ENCODE measurements around the gene FPR2. TPM values are rescaled to one million over a fixed set of nuclear protein-coding genes. Genes with fewer than 3 reads are reported as not detected.

FPR2 gene
- total RNA-seq = 0.05 and 0.30 TPM in 2 replicates

GRCh38 chr19:51760697-51761356, at the start of gene FPR2:
FPR2 (plus strand) TSS chr19:51761180; CDS start chr19:51768659, 7,479 bp downstream.

GRCh38 chr19:51751655-51752054, 9.3 kb upstream of the FPR2 start, which contains the start of gene FPR1:
FPR1 (minus strand) TSS chr19:51751878; CDS start chr19:51746994, 4,884 bp downstream.

GRCh38 chr19:51794885-51795490, 34.0 kb downstream of the FPR2 start, which contains the start of gene FPR3:
FPR3 (plus strand) TSS chr19:51795157; CDS start chr19:51823749, 28,592 bp downstream.

Other genes with a start within 250 kb of the FPR2 start
- gene SIGLEC6, start 229.5 kb upstream of the FPR2 start, total RNA-seq = not detected in 2 replicates
- 7.7 and 29.9 TPM in 2 replicates for gene ZNF175, start 189.9 kb upstream of the FPR2 start, total RNA-seq
- gene SIGLEC5, start 130.8 kb upstream of the FPR2 start, total RNA-seq = not detected in 2 replicates
- not detected in 2 replicates for gene SIGLEC14, start 114.4 kb upstream of the FPR2 start, total RNA-seq
- gene SPACA6, start 67.8 kb upstream of the FPR2 start, total RNA-seq = 5.2 and 11.0 TPM in 2 replicates
- gene HAS1, start 37.2 kb upstream of the FPR2 start, total RNA-seq = 10.4 and 33.9 TPM in 2 replicates
- gene FPR1, start 9.3 kb upstream of the FPR2 start, total RNA-seq = 1.6 and 1.8 TPM in 2 replicates
- gene FPR3, start 34.0 kb downstream of the FPR2 start, total RNA-seq = under 0.01 and 0.88 TPM in 2 replicates
- 9.1 and 14.0 TPM in 2 replicates for gene ZNF577, start 126.8 kb downstream of the FPR2 start, total RNA-seq
- 8.9 and 9.7 TPM in 2 replicates for gene ZNF649, start 143.8 kb downstream of the FPR2 start, total RNA-seq
- gene ZNF613, start 166.3 kb downstream of the FPR2 start, total RNA-seq = 8.0 and 8.4 TPM in 2 replicates
- gene ZNF350, start 225.7 kb downstream of the FPR2 start, total RNA-seq = 7.7 and 8.3 TPM in 2 replicates
- gene ZNF615, start 247.0 kb downstream of the FPR2 start, total RNA-seq = 12.5 and 13.3 TPM in 2 replicates

All from smooth muscle cell of the umbilical artery (primary cell).